ENCODE data around the gene GRID2. TPM values are rescaled to one million over a fixed set of nuclear protein-coding genes. Genes with fewer than 3 reads are reported as not detected.

Gene GRID2
- total RNA-seq, 4 donors from 2014 or later = not detected

- no peak for TF ChIP-seq CTCF (IDR thresholded peaks at IDR 0.05; ENCODE audit: low read depth)
Measured at GRCh38 chr4:92263010-92263409, 40.8 kb upstream of the GRID2 start.

GRCh38 chr4:92263575-92263974, 40.2 kb upstream of the GRID2 start:
- no peak for TF ChIP-seq CTCF (IDR thresholded peaks at IDR 0.05; ENCODE audit: low read depth)

- no peak for TF ChIP-seq CTCF (IDR thresholded peaks at IDR 0.05; ENCODE audit: low read depth)
Measured at GRCh38 chr4:92264163-92264562, 39.6 kb upstream of the GRID2 start.

- TF ChIP-seq CTCF (IDR thresholded peaks at IDR 0.05; ENCODE audit: low read depth) = no peak
Measured at GRCh38 chr4:92265021-92265420, 38.7 kb upstream of the GRID2 start.

GRCh38 chr4:92265798-92266197, 38.0 kb upstream of the GRID2 start:
- TF ChIP-seq CTCF (IDR thresholded peaks at IDR 0.05; ENCODE audit: low read depth) = no peak

GRCh38 chr4:92266521-92266920, 37.2 kb upstream of the GRID2 start:
- no peak for TF ChIP-seq CTCF (IDR thresholded peaks at IDR 0.05; ENCODE audit: low read depth)

GRCh38 chr4:92268642-92269041, 35.1 kb upstream of the GRID2 start:
- TF ChIP-seq CTCF (IDR thresholded peaks at IDR 0.05; ENCODE audit: low read depth) = no peak
